ENCODE data around the gene CNGA4.
A peak's percentile ranks its signal among the peaks of the same experiment; 100 is the strongest.
"Not testable (repeated sequence)": the region's sequence is repeated elsewhere in the genome, so short reads cannot be mapped to it uniquely, and the experiment has no call there.

Gene CNGA4

GRCh38 chr11:6225896-6226295 is 13.0 kb upstream of the CNGA4 start:
- DNase-seq = no peak

- peak; percentile 10 for DNase-seq
Observed at GRCh38 chr11:6228520-6228919, 10.4 kb upstream of the CNGA4 start.

- peak; percentile 41 for DNase-seq
Observed at GRCh38 chr11:6229911-6230310, 9.0 kb upstream of the CNGA4 start.

- DNase-seq = no peak
Observed at GRCh38 chr11:6232899-6233298, 6.0 kb upstream of the CNGA4 start.

- DNase-seq = no peak
Observed at GRCh38 chr11:6233984-6234386, 4.9 kb upstream of the CNGA4 start.

GRCh38 chr11:6234387-6235107 is 4.3 kb upstream of the CNGA4 start, which contains the start of gene FHIP1B:
TSS of gene FHIP1B (minus strand) at chr11:6234636. CDS start at chr11:6224516, 10,120 bp downstream.
- DNase-seq = peak; percentile 100

GRCh38 chr11:6237266-6237665 is 1.6 kb upstream of the CNGA4 start:
- DNase-seq = no peak

GRCh38 chr11:6237761-6238302 is 1.1 kb upstream of the CNGA4 start:
- no peak for DNase-seq

GRCh38 chr11:6240139-6240538 is 1.2 kb downstream of the CNGA4 start:
- no peak for DNase-seq

GRCh38 chr11:6240781-6241180 is 1.9 kb downstream of the CNGA4 start:
- no peak for DNase-seq

- no peak for DNase-seq
Observed at GRCh38 chr11:6241316-6241715, 2.4 kb downstream of the CNGA4 start.

- no peak for DNase-seq
Observed at GRCh38 chr11:6245536-6245935, 6.6 kb downstream of the CNGA4 start.

- no peak for DNase-seq
Observed at GRCh38 chr11:6248248-6248647, 9.4 kb downstream of the CNGA4 start.

GRCh38 chr11:6248897-6249296 is 10.0 kb downstream of the CNGA4 start:
- DNase-seq = not testable (repeated sequence)

GRCh38 chr11:6249770-6250555 is 11.1 kb downstream of the CNGA4 start:
- no peak for DNase-seq

GRCh38 chr11:6251120-6251733 is 12.3 kb downstream of the CNGA4 start:
- DNase-seq = peak; percentile 51

GRCh38 chr11:6251990-6252473 is 13.1 kb downstream of the CNGA4 start:
- no peak for DNase-seq

- DNase-seq = no peak
Observed at GRCh38 chr11:6253197-6253596, 14.3 kb downstream of the CNGA4 start.

GRCh38 chr11:6258141-6258540 is 19.3 kb downstream of the CNGA4 start:
- DNase-seq = no peak

- no peak for DNase-seq
Observed at GRCh38 chr11:6258571-6259081, 19.7 kb downstream of the CNGA4 start.

- DNase-seq = no peak
Observed at GRCh38 chr11:6260207-6260726, 21.4 kb downstream of the CNGA4 start.

GRCh38 chr11:6263662-6264061 is 24.8 kb downstream of the CNGA4 start:
- DNase-seq = no peak

GRCh38 chr11:6268820-6269219 is 29.9 kb downstream of the CNGA4 start:
- DNase-seq = no peak

Measured in CD4-positive, alpha-beta T cell treated with Interleukin-10 for 1 hour (primary cell).